Suppressor macrophage treated with lipopolysaccharide for 1 hour (primary cell): Measurements from ENCODE around the gene SOHLH1.
"Not testable (repeated sequence)": the region's sequence is repeated elsewhere in the genome, so short reads cannot be mapped to it uniquely, and the experiment has no call there.

Source experiments
- DNase-seq, 3 donors: peaks; one replicate each; pipeline ENCODE4 v3.0.0-alpha.2; 2020 to 2022

SOHLH1 gene

GRCh38 chr9:135676891-135677290 is 22.4 kb downstream of the SOHLH1 start:
- no peak for DNase-seq

- DNase-seq, result no peak
These were observed 24.3 kb downstream of the SOHLH1 start for GRCh38 chr9:135674977-135675376.

GRCh38 chr9:135673941-135674340 is 25.3 kb downstream of the SOHLH1 start:
- no peak for DNase-seq

- not testable (repeated sequence) for DNase-seq
These were observed 26.5 kb downstream of the SOHLH1 start for GRCh38 chr9:135672786-135673185.

- DNase-seq, result no peak
These were observed 27.7 kb downstream of the SOHLH1 start for GRCh38 chr9:135671591-135672041.

GRCh38 chr9:135670721-135671590 is 28.3 kb downstream of the SOHLH1 start:
- DNase-seq, result no peak

- DNase-seq, result no peak
These were observed 29.5 kb downstream of the SOHLH1 start for GRCh38 chr9:135669616-135670285.

- DNase-seq, result not testable (repeated sequence)
These were observed 30.3 kb downstream of the SOHLH1 start for GRCh38 chr9:135669018-135669417.

GRCh38 chr9:135667463-135668001 is 31.7 kb downstream of the SOHLH1 start:
- DNase-seq, result no peak

- no peak for DNase-seq
These were observed 32.5 kb downstream of the SOHLH1 start for GRCh38 chr9:135666534-135667462.

GRCh38 chr9:135665795-135666189 is 33.5 kb downstream of the SOHLH1 start:
- DNase-seq, result no peak

GRCh38 chr9:135664801-135665794 is 34.2 kb downstream of the SOHLH1 start:
- no peak for DNase-seq

GRCh38 chr9:135664266-135664665 is 35.0 kb downstream of the SOHLH1 start:
- DNase-seq, result no peak

- no peak for DNase-seq
These were observed 35.4 kb downstream of the SOHLH1 start for GRCh38 chr9:135663857-135664256.

GRCh38 chr9:135663451-135663770 is 35.9 kb downstream of the SOHLH1 start:
- DNase-seq, result no peak

GRCh38 chr9:135662758-135663450 is 36.4 kb downstream of the SOHLH1 start, which contains the start of gene LCN9:
LCN9 (plus strand) TSS chr9:135663309; CDS start chr9:135663322, 13 bp downstream.
- no peak for DNase-seq

GRCh38 chr9:135661816-135662560 is 37.3 kb downstream of the SOHLH1 start:
- DNase-seq, result no peak

GRCh38 chr9:135660407-135660806 is 38.9 kb downstream of the SOHLH1 start:
- DNase-seq, result no peak

GRCh38 chr9:135659252-135659651 is 40.0 kb downstream of the SOHLH1 start:
- no peak for DNase-seq

GRCh38 chr9:135657416-135657815 is 41.9 kb downstream of the SOHLH1 start:
- DNase-seq, result no peak
